Measurements from ENCODE around the gene GPER1.
"Not testable (repeated sequence)": the region's sequence is repeated elsewhere in the genome, so short reads cannot be mapped to it uniquely, and the experiment has no call there.

The GPER1 gene

DNA sequence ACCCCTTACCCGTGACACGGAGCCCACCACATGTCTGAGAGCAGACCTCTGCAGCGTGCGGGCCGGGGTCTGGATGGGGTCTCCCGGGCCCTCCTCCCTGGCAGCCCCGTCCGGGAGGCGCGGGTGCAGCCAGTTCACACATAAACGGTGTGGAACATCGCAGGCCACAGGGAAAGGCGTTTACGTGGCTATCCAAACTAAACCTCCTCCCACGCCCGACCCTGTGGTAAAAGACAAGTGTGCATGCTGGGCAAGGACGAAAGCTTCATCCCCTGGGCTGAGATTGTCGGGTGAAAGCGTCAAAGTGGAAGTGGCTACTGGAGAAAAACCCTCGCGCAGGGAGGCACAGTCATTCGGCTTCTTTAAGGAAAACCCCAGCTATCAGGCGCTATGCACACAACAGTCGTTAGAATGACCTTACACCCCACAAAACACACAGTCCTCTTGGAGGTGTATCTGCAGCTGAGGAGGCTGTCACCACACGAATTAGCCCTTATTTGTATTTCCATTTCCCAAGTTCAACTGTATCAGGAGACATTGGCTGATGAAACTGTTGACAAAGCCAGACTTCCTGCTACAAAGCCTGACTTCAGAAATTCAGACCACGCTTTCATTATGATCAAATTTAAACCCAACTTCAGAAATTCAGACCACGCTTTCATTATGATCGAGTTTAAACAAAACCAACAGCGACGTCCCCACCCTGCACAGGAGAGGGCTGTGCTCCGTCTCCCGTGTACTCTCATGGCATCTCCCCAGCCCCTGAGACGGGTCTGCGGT, 15.3 kb downstream of the GPER1 start:
- DNase-seq (ENCODE audit: low read depth in 2 of 2): no peak

DNA sequence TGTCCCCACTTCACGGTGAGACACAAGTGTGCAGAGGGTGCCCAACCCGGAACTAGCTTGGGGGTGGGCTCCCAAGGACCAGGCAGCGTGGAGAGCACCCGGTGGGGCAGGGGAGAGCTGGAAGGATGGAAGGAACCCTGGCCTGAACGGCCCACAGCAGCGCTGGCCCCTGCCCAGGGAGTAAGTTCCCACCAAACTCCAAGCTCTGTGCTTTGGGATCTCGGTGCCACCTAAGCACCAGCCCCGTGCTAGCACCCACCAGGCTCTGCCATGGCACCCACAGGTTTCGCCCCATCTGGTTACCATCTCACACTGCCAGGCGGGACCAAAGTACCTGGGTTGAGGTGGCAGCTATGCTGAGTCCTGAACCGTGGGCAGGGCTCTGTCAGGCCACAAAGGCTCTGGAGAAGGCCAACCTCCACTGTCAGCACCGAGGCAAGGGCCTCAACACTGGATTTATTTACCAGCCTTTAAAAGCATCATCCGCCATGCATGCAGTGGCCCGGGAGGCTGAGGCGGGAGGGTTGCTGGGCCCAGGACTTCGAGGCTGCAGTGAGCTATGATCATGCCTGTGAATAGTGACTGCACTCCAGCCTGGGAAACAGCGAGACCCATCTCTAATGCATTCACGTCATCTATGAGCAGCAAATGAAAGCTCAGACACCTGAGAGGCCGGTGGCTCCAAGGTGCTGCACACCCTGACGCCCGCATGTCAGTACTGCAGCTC, 16.0 kb downstream of the GPER1 start:
- DNase-seq (ENCODE audit: low read depth in 2 of 2): no peak

DNA sequence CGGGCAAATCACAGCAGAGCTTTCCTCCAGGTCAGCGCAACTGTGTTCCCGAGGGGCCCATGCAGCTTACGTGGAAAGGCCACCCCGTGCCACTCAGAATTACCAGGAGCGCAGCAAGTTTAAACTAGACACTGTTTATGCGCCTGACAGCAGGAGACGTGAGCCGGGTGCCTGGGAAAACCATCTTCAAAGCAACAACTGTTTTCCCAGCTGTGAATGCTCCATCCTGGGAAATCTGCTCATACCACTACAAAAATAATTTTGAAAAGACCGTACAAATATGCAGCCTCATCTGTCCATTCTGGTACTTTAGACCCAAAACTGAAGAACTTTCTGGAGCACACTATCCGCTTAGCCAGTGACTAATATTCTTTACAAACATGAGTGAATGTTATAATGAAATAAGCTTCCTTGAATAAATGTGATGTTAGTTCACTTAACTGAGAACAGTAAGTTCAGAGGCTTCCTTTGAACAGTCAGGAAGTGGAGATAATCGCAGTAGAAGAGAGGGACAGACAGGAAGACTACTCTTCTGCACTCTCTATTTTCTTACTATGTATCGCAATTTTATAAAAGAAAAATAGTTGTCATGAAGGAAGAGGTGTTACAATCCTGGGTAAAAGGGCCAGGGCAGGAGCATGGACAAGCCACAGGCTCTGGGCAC, 16.7 kb downstream of the GPER1 start:
- no peak for DNase-seq (ENCODE audit: low read depth in 2 of 2)

DNA sequence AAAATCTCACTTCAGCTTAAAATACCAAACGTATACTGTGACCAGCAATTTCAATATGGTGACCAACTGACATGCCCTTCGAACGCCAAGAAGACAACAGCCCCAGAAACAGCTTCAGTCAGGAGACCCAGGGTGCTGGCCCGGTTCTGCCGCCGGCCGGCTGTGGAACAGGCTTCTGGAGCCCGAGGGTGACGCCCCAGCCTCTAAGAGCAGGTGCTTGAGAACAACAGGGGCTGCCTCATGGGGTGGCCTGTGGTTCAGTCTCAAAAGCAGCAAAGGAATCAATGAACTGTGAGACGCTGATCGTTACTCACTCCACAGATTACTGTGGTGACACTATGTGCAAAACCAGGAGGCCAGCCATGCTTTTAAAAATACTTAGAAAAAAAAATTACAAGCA, 17.3 kb downstream of the GPER1 start:
- DNase-seq (ENCODE audit: low read depth in 2 of 2): no peak

DNA sequence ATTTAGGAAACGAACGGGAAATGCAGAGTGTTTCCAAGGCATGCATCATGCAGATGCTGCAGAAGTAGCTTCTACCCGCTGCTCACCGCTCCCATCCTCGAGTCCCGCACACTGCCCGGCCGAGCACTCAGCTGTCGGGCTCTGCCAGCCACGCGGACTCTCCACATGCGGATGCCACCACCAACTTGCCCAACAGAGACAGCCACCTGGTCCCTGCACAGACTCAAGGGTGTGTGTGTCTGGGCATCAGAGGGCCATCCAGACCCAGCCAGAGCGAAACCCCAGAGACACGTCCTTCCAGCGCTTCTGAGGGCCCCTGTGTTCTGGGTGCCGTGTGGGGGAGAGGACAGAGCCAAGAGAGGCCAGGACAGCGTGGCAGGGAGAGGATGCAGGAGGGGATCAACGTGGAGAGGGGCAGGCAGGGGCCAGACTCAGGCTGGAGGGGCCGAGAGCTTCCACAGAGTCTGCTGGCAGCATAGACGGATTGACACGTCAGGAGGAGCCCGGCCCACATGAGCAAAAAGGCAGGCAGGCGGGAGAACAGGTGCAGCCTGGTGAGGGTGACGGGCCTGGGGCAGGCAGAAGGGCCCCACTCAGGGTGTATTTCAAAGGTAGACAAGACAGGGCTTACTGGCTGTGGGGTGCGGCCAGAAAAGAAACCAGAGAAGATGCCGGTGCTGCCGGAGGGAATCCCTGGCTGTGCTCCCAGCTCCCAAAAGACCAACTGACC, 18.3 kb downstream of the GPER1 start:
- no peak for DNase-seq (ENCODE audit: low read depth in 2 of 2)

DNA sequence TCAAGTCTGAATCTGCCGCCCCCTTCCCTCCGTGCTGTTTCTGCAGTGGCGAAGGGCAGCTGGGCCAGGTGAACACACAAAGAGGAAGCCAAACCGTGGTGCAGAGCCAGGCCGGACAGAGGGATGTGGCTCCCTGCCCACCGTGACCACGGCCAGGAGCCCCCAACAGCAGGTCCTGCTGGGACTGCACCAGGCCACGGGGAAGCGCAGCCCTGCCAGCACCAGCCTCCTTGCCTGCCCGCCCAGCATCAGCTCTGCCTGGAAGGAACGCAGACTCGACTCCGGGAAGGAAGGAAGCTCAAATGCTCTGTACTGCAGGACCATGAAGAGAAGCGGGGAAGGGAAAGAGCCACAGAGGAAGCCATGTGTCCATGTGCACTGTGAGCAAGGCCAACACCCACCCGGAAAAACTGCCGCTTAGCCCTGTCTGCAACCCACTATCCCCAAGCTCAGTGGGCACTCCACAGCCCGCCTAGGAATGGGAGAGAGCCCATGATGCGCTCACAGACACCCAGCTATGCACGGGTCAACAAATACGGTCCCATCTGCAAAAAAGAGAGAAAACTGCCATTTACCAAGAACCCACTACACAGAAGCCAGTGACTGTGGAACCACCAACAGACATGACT, 19.0 kb downstream of the GPER1 start:
- no peak for DNase-seq (ENCODE audit: low read depth in 2 of 2)

DNA sequence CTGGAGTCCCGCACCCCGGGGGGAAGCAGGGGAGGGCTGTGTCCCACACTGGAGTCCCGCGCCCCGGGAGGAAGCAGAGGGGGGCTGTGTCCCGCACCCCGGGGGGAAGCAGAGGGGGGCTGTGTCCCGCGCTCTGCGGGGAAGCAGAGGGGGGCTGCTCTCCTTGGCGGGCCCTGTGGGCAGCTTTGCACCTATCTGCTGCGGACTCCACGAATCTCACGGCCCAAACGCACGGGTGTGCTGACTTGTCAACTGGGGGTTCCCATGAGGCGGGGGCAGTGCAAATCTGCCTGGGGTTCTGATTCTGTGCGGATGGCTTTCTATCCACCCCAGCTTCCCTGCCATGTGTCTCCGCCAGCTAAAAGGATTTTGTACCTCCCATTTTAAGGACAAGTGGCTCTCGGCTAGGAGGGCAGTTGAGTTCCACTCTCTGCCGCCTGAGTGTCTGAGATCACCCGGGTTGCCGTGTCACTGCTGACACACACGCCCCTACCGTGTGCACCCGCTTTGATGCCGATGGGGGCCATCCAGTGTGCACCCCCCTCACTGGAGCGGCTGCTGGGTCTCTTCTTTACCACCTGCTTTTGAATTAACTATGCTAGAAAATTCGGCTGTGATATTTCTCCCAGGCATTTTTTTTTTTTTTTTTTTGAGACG, 20.5 kb downstream of the GPER1 start:
- DNase-seq (ENCODE audit: low read depth in 2 of 2): no peak

DNA sequence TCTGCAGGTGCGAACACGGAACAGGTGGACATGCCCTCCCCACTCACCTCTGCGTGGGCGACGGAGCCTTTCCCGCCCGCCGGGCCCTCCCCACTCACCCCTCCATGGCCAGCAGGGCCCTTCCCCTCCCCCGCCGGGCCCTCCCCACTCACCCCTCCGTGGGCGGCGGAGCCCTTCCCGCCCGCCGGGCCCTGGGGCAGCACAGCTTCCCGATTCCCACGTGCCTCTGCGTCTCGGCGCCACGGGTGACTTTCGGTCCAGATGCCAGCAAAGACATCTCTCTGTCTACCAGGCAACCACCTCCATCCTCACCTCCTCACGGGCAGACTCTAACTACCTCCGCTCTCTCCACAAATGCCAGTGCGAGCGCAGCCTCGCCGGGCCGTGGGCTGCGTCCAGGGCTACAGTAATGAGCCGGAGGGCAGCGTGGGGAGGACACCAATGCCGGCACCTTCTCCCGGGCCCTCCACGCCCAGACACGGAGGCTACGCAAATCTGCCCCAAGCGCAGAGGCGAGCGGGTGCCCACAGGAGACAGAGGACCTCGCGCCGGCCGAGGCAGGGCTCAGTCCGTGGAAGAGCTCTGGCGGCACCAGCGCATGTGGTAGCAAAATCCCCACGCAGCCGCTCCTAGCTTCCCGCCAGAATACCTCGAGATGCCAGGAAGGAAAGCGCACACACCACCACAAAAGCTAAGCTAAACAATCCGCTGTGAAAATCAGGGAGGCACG, 21.8 kb downstream of the GPER1 start:
- DNase-seq (ENCODE audit: low read depth in 2 of 2): no peak

DNA sequence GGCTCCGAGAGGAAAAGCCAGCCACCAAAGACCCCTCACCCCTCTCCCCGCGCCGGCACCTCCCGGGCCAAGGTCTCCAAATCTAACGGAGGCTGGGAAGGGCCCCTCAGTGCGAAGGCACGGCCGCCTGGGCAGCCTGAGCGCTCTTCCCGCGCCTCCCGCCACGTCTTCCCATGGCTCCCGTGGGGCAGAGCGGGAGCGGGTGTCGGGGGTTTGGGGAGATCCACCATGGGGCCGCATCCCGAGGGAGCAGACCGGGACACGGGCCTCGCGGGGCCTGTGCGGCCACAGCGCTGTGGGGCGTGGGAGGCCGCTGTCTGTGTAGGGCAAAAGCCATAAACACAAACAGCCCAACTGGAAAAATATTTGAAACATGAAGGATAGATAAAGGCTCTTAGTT, 22.4 kb downstream of the GPER1 start:
- no peak for DNase-seq (ENCODE audit: low read depth in 2 of 2)

DNA sequence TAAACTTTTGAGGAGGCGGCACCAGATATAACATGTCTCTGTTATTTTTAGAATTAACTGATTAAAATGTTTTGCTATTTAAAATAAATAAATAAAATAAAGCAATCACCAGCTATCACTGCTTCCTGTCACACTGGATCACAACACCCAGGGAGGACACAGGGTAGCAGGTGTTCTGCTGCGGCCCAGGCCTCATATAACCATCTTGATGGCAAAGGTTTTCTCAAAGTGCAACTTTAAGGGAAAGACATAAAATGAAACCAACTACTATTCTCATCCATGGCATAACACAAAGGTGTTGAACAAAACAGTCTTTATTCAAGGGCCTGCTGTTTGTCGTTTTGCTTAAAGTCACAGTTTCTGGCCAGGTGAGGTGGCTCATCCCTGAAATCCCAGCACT, 23.2 kb downstream of the GPER1 start:
- no peak for DNase-seq (ENCODE audit: low read depth in 2 of 2)

DNA sequence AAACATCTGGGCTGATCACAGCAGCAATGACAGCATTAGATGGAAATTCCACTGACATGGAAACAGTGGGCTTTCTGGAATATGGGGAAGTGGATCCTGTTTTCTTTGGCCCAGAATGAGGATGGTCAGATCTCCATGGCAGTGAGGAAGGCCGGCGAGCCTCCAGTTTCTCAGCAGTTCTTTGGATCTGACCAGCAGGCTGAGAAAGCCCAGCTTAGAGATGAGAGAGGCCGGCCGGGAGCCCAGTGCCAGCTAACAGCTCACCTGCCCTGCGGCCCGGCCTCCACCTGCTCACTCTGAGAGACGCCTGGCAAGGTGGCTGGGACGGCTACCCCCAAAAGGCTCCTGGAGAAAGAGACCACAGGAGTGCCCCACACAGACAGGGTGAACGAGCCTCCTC, 24.2 kb downstream of the GPER1 start:
- DNase-seq (ENCODE audit: low read depth in 2 of 2): no peak

DNA sequence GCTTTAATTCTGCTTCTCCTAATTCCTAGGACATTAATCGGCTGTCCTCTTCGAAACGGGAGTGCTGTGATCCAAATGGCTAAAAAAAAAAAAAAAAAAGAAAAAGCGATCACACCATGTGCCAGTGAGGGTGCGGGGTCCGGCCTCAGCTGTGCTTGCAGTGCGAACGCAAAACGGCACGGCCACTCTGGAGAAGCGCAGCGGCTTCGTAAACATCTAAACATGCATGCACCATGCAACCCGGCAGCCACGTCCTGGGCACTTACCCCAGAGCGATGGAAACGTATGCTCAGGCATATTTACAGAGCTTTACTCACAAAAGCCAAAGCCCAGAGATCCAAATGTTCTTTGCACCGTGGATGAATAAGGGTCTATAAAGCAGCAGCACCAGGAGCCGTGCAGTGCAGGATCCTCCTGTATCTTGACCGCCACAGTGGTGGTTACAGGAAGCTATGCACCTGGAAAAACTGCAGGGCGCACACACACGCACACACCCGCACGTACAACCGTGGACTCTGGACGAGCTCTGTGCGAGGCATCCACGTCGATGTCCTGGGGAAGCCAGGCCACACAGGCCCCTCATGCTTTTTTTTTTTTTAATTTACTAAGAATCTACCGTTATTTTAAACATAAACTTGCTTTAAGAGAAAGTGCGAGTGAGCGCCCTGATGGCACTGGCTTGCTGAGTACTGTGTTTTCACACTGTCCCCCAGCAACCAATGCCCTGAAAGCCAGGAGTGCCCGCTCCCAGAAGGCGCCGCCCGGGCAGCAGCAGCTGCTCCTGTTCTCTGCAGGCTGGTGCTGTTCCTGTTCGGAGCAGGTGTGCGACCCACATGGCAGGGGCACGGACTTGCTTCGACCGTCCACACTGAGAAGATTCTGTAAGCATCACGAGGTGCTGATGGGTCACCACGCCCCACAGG, 25.0 kb downstream of the GPER1 start:
- no peak for DNase-seq (ENCODE audit: low read depth in 2 of 2)

DNA sequence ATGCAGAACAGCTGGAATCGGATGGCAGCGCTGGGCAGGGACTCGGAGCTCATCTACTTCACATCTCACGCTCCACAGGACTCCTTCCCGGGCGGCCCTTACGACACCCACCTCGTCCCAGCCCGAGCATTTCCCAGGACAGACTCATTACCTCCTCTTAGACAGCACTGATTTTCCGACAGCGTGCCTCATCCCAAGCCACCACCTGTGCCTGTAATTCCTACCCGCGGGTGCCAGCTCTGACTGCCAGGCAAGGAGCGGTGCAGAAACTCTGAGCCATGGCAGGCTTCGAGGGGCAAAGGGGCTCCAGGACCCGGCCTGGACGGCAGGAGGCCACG, 25.6 kb downstream of the GPER1 start:
- no peak for DNase-seq (ENCODE audit: low read depth in 2 of 2)

DNA sequence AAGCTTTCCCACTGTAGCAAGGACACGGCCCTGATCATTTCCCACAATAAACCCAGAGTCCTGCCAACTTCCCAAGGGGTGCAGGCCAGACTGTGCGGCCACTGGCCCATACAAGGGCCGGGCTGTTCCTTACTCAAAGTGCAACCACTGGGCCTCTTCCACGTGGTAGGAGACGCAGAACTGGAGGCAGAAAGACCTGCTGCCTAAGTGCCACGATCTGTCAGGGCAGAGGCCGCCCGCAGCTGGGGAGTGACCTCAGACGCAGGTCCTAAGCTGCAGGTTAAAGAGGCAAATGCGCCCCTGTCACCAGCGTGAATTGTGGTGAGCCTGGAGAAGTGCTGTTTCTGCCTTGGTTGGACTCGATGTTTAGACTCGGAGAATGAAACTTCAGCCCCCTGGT, 26.2 kb downstream of the GPER1 start:
- no peak for DNase-seq (ENCODE audit: low read depth in 2 of 2)

DNA sequence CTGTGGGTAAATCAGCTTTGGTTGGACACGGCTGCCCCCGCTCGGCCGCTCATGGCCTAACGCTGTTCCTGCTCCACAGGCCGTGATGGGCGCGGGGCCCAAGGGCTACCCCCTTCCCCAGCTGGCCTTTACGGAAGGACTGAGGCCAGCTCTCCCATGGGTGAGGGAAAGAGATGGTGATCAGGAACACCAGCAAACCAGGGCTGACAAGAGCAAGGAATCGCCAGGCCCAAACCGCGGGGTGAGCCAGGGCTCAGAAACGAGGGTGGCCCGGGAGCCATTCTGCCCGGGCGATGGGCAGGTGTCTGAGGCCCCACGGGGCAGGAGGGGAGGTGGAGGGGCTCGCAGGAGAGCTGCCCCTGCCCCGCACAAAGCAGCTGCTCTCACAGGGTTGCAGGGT, 26.6 kb downstream of the GPER1 start:
- DNase-seq (ENCODE audit: low read depth in 2 of 2): no peak

DNA sequence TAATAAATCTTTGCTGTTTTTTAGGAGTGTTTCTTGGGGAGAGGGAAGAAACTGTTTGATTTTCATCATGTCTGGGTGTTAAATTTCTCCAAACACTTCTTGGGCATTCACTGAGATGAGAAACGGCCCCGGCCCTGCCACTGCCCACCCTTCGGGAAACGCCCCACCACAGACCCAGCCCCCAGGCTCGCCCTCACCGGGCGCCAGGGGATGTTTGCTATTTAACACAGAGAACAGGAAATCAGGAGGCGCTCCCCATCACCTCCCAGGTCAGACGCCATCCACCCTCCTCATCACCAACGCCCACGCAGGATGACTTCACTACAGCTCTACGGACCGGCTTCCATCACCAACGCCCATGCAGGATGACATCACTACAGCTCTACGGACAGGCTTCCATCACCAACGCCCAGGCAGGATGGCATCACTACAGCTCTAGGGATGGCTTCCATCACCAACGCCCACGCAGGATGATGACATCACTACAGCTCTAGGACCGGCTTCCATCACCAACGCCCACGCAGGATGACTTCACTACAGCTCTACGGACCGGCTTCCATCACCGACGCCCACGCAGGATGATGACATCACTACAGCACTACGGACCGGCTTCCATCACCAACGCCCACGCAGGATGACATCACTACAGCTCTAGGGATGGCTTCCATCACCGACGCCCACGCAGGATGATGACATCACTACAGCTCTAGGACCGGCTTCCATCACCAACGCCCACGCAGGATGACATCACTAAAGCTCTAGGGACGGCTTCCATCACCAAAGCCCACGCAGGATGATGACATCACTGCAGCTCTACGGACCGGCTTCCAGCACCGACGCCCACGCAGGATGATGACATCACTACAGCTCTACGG, 27.5 kb downstream of the GPER1 start:
- not testable (repeated sequence) for DNase-seq (ENCODE audit: low read depth in 2 of 2)

DNA sequence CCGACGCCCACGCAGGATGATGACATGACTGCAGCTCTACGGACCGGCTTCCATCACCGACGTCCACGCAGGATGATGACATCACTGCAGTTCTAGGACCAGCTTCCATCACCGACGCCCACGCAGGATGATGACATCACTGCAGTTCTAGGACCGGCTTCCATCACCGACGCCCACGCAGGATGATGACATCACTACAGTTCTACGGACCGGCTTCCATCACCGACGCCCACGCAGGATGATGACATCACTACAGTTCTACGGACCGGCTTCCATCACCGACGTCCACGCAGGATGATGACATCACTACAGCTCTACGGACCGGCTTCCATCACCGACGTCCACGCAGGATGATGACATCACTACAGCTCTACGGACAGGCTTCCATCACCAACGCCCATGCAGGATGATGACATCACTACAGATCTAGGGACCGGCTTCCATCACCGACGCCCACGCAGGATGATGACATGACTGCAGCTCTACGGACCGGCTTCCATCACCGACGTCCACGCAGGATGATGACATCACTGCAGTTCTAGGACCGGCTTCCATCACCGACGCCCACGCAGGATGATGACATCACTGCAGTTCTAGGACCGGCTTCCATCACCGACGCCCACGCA, 28.6 kb downstream of the GPER1 start:
- not testable (repeated sequence) for DNase-seq (ENCODE audit: low read depth in 2 of 2)

DNA sequence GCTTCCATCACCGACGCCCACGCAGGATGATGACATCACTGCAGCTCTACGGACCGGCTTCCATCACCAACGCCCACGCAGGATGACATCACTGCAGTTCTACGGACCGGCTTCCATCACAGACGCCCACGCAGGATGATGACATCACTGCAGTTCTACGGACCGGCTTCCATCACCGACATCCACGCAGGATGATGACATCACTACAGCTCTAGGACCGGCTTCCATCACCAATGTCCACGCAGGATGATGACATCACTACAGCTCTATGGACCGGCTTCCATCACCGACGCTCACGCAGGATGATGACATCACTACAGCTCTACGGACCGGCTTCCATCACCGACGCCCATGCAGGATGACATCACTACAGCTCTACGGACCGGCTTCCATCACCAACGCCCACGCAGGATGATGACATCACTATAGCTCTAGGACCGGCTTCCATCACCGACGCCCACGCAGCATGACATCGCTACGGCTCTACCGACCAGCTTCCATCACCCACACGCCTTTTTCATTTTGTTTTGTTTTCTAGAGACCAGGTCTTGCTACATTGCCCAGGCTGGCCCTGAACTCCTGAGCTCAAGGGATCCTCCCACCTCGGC, 29.5 kb downstream of the GPER1 start:
- no peak for DNase-seq (ENCODE audit: low read depth in 2 of 2)
